Measurements from ENCODE around the gene KRTAP4-1.

DNA sequence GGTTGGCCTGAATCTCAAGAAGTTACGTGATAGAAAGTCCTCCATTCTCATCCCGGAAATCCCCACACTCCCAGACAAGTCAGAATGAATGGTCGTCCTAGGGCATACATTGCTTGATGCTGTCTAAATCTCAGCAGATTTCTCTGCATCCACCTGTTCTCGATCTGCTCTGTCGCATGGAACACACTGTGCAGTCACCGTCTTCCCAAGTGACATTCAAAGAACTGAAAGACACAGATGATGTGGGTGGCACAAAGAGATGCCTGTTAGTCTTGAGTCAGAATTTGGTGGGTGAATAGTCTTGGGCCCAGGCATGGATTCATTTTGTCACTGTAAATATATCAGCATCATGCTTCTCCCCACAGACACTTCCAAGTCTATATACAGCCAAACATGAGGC lies 47.0 kb upstream of the KRTAP4-1 start:
- TF ChIP-seq, protein P1, sequence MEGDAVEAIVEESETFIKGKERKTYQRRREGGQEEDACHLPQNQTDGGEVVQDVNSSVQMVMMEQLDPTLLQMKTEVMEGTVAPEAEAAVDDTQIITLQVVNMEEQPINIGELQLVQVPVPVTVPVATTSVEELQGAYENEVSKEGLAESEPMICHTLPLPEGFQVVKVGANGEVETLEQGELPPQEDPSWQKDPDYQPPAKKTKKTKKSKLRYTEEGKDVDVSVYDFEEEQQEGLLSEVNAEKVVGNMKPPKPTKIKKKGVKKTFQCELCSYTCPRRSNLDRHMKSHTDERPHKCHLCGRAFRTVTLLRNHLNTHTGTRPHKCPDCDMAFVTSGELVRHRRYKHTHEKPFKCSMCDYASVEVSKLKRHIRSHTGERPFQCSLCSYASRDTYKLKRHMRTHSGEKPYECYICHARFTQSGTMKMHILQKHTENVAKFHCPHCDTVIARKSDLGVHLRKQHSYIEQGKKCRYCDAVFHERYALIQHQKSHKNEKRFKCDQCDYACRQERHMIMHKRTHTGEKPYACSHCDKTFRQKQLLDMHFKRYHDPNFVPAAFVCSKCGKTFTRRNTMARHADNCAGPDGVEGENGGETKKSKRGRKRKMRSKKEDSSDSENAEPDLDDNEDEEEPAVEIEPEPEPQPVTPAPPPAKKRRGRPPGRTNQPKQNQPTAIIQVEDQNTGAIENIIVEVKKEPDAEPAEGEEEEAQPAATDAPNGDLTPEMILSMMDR (IDR thresholded peaks at IDR 0.05) = no peak
- TF ChIP-seq EP300 (IDR thresholded peaks at IDR 0.05) = no peak

Data from ovary (tissue), 3 donors.